Hepatocyte (in vitro differentiated cells): ENCODE data around the gene ARHGAP15. TPM values are rescaled to one million over a fixed set of nuclear protein-coding genes. Genes with fewer than 3 reads are reported as not detected.
"Not testable (repeated sequence)": the region's sequence is repeated elsewhere in the genome, so short reads cannot be mapped to it uniquely, and the experiment has no call there.

Experiments used
- DNase-seq: peaks from one replicate; pipeline ENCODE4 v3.0.0-alpha.2; 2016; ENCODE audit warnings: low spot score
- H2AFZ ChIP-seq: fragments of 200-600 bp; sonication (generic); 2 replicates; pipeline ENCODE4 v1.6.0; 2016; ENCODE audit warnings: antibody characterized with exemption, mild to moderate bottlenecking
- H3K27ac ChIP-seq: fragments of 200-600 bp; sonication (generic); 2 replicates; pipeline ENCODE4 v1.5.1; 2016; ENCODE audit warnings: mild to moderate bottlenecking
- H3K27me3 ChIP-seq: fragments of 200-600 bp; sonication (generic); 2 replicates; pipeline ENCODE4 v1.6.1; 2016
- H3K36me3 ChIP-seq: fragments of 200-600 bp; sonication (generic); replicated peaks from 2 replicates; pipeline ENCODE4 v1.5.1; 2016; ENCODE audit warnings: low read depth; ENCODE audit not compliant: insufficient read depth
- H3K4me1 ChIP-seq: fragments of 200-600 bp; sonication (generic); 2 replicates; pipeline ENCODE4 v1.5.1; 2016; ENCODE audit warnings: mild to moderate bottlenecking, moderate library complexity; ENCODE audit not compliant: insufficient read depth
- H3K4me2 ChIP-seq: fragments of 200-600 bp; sonication (generic); 2 replicates; pipeline ENCODE4 v1.6.0; 2016
- H3K4me3 ChIP-seq: fragments of 200-600 bp; sonication (generic); 2 replicates; pipeline ENCODE4 v1.5.1; 2016; ENCODE audit warnings: mild to moderate bottlenecking
- H3K79me2 ChIP-seq: fragments of 200-600 bp; sonication (generic); 2 replicates; pipeline ENCODE4 v1.6.0; 2017; ENCODE audit warnings: mild to moderate bottlenecking
- H3K9me2 ChIP-seq: fragments of 200-600 bp; sonication (generic); replicated peaks from 2 replicates; pipeline ENCODE4 v1.6.0; 2017; ENCODE audit warnings: mild to moderate bottlenecking; ENCODE audit not compliant: insufficient read depth
- H3K9me3 ChIP-seq: fragments of 200-600 bp; sonication (generic); 2 replicates; pipeline ENCODE4 v1.5.1; 2016; ENCODE audit warnings: low read depth, mild to moderate bottlenecking
- H4K20me1 ChIP-seq: fragments of 200-600 bp; sonication (generic); 2 replicates; pipeline ENCODE4 v1.6.0; 2016; ENCODE audit warnings: mild to moderate bottlenecking; ENCODE audit not compliant: insufficient read depth, poor library complexity, severe bottlenecking
- EZH2 ChIP-seq: fragments of 200-600 bp; sonication (generic); IDR thresholded peaks from 2 replicates; pipeline ENCODE4 v1.6.1; 2016; ENCODE audit warnings: antibody characterized with exemption, mild to moderate bottlenecking, borderline replicate concordance
- EZH2phosphoT487 ChIP-seq: fragments of 200-600 bp; sonication (generic); IDR thresholded peaks from one replicate; pipeline ENCODE4 v1.6.1; 2018; ENCODE audit warnings: antibody characterized with exemption, mild to moderate bottlenecking, low read depth, moderate library complexity; ENCODE audit not compliant: unreplicated experiment, severe bottlenecking
- WGBS: methylation state at CpG from one replicate; pipeline ENCODE4 v1.1.6; 2016; ENCODE audit warnings: low lambda C conversion rate; ENCODE audit errors: missing lambda C conversion rate; 5-methylcytosine and 5-hydroxymethylcytosine counted together
- polyA plus RNA-seq: library from polyadenylated mRNA; unstranded; fragments of >200 nt; fragmentation: Nextera tagmentation; extraction: Ambion mirVana; gene quantifications from 2 replicates; pipeline ENCODE4 v1.2.1, GENCODE V29; 2016
- total RNA-seq: library from RNA; depleted of rRNA; stranded (reverse); fragments of >200 nt; gene quantifications from 2 replicates; pipeline ENCODE4 v1.2.3, GENCODE V29; 2014
- TF ChIP-seq, protein P1 (sequence below): fragments of 200-600 bp; sonication (generic); IDR thresholded peaks from 2 replicates; pipeline ENCODE4 v1.5.1; 2016; ENCODE audit warnings: antibody characterized with exemption, mild to moderate bottlenecking; ENCODE audit not compliant: poor library complexity

ARHGAP15 gene
- total and polyA plus RNA-seq, 2 experiments from 2014 or later: 0.17 TPM; not detected in 1

DNA sequence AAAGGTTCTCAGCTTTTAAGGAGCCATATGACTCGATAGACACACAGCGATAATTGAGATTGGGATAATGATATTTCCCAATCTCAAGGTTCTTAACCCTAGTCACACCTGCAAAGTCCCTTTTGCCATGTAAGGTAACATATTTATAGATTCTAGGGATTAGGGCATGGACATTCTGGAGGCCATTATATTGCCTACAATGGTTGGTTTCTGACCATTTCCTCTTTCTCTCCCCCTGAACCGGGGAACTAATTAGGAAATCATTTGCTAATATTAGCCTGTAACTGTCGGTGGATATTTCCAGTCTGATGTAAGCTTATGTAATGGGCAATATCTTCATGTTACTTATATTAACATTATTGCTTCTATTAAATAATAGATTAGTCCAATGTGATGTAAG, 40.8 kb upstream of the ARHGAP15 start:
- Histone ChIP-seq H3K9me2 (no peaks in the 10 kb centered on the region), H3K27ac (no peak overlapping the region), H2AFZ (no peak overlapping the region), H3K36me3 (no peaks in the 10 kb centered on the region), H3K4me1 (no peaks in the 10 kb centered on the region), H3K9me3 (no peaks in the 10 kb centered on the region), H4K20me1 (no peaks in the 10 kb centered on the region), H3K27me3 (no peaks in the 10 kb centered on the region), H3K79me2 (no peaks in the 10 kb centered on the region), H3K4me3 (no peak overlapping the region), H3K4me2 (no peak overlapping the region)
- WGBS: 94% methylated on average over 4 of the region's 4 CpGs
- no peak for DNase-seq
- TF ChIP-seq EZH2: no peak
- TF ChIP-seq EZH2phosphoT487: no peak
- TF ChIP-seq, protein P1, sequence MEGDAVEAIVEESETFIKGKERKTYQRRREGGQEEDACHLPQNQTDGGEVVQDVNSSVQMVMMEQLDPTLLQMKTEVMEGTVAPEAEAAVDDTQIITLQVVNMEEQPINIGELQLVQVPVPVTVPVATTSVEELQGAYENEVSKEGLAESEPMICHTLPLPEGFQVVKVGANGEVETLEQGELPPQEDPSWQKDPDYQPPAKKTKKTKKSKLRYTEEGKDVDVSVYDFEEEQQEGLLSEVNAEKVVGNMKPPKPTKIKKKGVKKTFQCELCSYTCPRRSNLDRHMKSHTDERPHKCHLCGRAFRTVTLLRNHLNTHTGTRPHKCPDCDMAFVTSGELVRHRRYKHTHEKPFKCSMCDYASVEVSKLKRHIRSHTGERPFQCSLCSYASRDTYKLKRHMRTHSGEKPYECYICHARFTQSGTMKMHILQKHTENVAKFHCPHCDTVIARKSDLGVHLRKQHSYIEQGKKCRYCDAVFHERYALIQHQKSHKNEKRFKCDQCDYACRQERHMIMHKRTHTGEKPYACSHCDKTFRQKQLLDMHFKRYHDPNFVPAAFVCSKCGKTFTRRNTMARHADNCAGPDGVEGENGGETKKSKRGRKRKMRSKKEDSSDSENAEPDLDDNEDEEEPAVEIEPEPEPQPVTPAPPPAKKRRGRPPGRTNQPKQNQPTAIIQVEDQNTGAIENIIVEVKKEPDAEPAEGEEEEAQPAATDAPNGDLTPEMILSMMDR: no peak

DNA sequence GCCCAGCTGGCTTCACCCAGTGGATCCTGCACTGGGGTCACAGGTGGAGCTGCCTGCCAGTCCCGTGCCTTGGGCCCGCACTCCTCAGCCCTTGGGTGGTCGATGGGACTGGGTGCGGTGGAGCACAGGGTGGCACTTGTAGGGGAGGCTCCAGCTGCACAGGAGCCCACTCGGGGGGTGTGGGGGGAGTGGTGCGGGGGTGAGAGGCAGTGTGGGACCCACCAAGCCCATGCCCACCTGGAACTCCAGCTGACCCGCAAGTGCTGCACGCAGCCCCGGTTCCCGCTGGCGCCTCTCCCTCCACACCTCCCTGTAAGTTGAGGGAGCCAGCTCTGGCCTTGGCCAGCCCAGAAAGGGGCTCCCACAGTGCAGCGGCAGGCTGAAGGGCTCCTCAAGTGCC, 39.7 kb upstream of the ARHGAP15 start:
- not testable (repeated sequence) for H3K27ac ChIP-seq, H3K4me1 ChIP-seq, H3K9me3 ChIP-seq, H3K79me2 ChIP-seq, H3K4me3 ChIP-seq, H4K20me1 ChIP-seq, H3K27me3 ChIP-seq, H2AFZ ChIP-seq, H3K36me3 ChIP-seq, H3K4me2 ChIP-seq, DNase-seq, H3K9me2 ChIP-seq
- 98% methylated on average over 8 of the region's 12 CpGs for WGBS

DNA sequence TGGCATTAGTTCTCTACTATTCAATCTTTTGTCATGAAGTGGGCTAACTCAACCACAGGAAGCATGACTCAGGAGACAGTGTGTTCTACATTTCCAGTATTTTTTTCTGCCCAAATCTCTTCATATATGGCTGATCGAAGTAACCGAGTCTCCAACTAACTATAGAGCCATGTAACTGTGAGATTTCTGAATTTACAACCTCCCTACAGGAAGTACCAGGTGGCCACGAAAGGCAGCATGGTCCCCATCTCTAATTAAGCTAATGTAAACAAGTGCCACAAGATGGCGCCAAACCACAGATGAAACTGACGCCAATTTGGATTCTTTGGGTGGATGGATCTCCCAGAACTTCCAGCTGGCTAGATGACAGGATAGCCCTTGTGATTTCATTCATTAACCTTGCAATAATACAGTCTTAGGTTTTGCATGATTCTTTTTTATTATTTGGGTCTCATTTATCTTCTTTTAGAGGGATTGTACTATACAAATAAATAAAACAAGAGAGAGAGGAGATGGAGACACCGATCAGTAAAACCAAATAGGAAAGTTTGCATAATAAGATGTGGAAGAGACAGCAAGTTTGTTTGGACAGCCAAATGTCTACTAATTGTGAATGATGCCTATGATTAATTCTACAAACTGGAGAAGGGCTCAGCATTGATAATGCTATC, 18.3 kb upstream of the ARHGAP15 start:
- no peaks in the 10 kb centered on the region for H4K20me1 ChIP-seq
- no peak overlapping the region for H3K4me2 ChIP-seq
- H3K4me1 ChIP-seq: no peaks in the 10 kb centered on the region
- no peaks in the 10 kb centered on the region for H3K9me2 ChIP-seq
- TF ChIP-seq, protein P1: peak; percentile 75
- no peak for TF ChIP-seq EZH2
- no peak for TF ChIP-seq EZH2phosphoT487
- H3K36me3 ChIP-seq: no peaks in the 10 kb centered on the region
- H3K4me3 ChIP-seq: no peak overlapping the region
- no peak overlapping the region for H2AFZ ChIP-seq
- H3K27me3 ChIP-seq: no peaks in the 10 kb centered on the region
- H3K79me2 ChIP-seq: no peaks in the 10 kb centered on the region
- H3K27ac ChIP-seq: no peak overlapping the region
- WGBS: 32% methylated on average over 6 of the region's 6 CpGs
- no peaks in the 10 kb centered on the region for H3K9me3 ChIP-seq
- DNase-seq: peak; percentile 80

GRCh38 chr2:143117225-143117624, 12.0 kb upstream of the ARHGAP15 start:
- no peak overlapping the region for H2AFZ ChIP-seq
- DNase-seq: no peak
- no peaks in the 10 kb centered on the region for H3K27me3 ChIP-seq
- H4K20me1 ChIP-seq: no peaks in the 10 kb centered on the region
- H3K4me2 ChIP-seq: no peak overlapping the region
- no peaks in the 10 kb centered on the region for H3K9me3 ChIP-seq
- TF ChIP-seq EZH2 (no peak), EZH2phosphoT487 (no peak)
- TF ChIP-seq, protein P1: no peak
- 94% methylated on average over 3 of the region's 3 CpGs for WGBS
- no peaks in the 10 kb centered on the region for H3K36me3 ChIP-seq
- H3K4me3 ChIP-seq: no peak overlapping the region
- H3K27ac ChIP-seq: no peak overlapping the region
- no peaks in the 10 kb centered on the region for H3K9me2 ChIP-seq
- no peaks in the 10 kb centered on the region for H3K79me2 ChIP-seq
- no peaks in the 10 kb centered on the region for H3K4me1 ChIP-seq
